Activated T-cell treated with anti-CD3 and anti-CD28 coated beads, Interleukin-2, amount 50 U/mL, for 1 hour (primary cell): ENCODE results near the gene C2CD4C.
A peak's percentile ranks its signal among the peaks of the same experiment; 100 is the strongest.
"Not testable (repeated sequence)": the region's sequence is repeated elsewhere in the genome, so short reads cannot be mapped to it uniquely, and the experiment has no call there.

Experiments used
- DNase-seq: peaks from one replicate; pipeline ENCODE4 v3.0.0-alpha.2; 2020

C2CD4C gene

GRCh38 chr19:408902-409515 is at the start of gene C2CD4C:
Gene C2CD4C, minus strand, starts transcription at chr19:409147. Its CDS starts 786 bp downstream, at chr19:408361.
- DNase-seq = peak; percentile 50

DNA sequence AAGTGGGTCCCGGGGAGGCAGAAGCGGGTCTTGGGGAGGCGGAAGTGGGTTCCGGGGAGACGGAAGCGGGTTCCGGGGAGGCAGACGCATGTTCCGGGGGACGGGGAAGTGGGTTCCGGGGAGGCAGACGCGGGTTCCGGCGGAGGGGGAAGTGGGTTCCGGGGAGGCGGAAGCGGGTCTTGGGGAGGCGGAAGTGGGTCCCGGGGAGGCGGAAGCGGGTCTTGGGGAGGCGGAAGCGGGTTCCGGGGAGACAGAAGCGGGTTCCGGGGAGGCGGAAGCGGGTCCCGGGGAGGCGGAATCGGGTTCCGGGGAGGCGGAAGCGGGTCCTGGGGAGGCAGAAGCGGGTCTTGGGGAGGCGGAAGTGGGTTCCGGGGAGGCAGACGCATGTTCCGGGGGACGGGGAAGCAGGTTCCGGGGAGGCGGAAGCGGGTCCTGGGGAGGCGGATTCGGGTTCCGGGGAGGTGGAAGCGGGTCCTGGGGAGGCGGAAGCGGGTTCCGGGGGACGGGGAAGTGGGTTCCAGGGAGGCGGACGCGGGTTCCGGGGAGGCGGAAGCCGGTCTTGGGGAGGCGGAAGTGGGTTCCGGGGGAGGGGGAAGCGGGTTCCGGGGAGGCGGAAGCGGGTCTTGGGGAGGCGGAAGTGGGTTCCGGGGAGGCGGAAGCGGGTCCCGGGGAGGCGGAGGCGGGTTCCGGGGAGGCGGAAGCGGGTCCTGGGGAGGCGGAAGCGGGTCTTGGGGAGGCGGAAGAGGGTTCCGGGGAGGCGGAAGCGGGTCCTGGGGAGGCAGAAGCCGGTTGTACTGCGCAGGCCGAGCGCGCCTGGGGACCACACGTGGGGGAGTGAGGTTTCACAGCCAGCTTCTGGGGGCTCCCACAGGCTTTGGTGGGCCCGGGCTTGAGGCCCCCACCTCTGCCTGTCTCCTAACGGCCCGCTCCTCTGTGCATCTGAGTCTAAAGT is 49.4 kb upstream of the C2CD4C start:
- no peak for DNase-seq

GRCh38 chr19:457636-458035 is 48.7 kb upstream of the C2CD4C start:
- no peak for DNase-seq

DNA sequence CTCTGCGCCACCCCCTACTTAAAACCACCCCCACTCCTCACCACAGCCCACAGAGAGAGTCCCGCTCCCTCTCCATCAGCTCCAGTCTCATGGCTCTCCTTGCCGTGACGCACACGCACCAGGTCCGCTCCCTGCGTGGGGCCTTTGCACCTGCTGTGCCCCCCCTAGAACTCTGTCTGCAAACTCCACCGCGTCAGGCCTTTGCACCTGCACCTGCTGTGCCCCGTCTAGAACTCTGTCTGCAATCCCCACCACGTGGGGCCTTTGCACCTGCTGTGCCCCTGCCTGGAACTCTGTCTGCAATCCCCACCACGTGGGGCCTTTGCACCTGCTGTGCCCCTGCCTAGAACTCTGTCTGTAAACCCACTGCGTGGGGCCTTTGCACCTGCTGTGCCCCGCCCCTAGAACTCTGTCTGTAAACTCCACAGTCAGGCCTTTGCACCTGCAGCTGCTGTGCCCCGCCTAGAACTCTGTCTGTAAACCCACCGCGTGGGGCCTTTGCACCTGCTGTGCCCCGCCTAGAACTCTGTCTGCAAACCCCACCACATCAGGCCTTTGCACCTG is 47.7 kb upstream of the C2CD4C start:
- no peak for DNase-seq

DNA sequence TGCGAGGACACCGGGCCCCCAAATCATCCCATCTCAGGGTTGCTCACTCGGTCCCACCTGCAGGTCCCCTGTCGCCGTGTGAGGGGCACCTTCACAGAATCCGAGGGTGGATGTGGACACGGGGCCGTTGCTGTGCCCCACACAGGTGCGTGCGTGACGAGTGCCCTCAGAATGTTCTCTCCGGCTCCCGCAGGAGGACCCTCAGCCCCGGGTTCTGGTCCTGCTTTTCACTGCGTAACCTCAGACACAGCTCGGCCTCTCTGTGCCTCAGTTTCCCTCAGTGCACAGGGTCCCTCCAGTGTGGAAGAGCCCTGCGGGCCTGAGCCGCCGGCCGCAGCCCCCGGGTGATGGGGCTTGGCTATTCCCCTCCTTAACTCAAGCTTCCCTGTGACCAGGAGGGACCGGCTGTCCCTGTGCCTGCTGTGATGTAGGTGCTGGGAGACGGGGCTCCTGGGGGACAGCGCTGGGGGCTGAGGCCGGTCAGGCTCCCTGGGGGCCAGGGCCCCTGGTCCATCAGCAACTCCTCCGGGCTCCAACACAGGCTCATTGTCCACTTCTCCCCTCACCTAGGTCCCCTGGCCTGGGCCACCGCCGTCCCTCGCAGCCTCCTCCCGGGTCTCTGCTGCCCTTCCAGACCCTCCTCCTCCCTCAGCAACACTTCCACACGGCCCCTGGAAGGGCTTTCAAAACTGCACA is 47.1 kb upstream of the C2CD4C start:
- no peak for DNase-seq

DNA sequence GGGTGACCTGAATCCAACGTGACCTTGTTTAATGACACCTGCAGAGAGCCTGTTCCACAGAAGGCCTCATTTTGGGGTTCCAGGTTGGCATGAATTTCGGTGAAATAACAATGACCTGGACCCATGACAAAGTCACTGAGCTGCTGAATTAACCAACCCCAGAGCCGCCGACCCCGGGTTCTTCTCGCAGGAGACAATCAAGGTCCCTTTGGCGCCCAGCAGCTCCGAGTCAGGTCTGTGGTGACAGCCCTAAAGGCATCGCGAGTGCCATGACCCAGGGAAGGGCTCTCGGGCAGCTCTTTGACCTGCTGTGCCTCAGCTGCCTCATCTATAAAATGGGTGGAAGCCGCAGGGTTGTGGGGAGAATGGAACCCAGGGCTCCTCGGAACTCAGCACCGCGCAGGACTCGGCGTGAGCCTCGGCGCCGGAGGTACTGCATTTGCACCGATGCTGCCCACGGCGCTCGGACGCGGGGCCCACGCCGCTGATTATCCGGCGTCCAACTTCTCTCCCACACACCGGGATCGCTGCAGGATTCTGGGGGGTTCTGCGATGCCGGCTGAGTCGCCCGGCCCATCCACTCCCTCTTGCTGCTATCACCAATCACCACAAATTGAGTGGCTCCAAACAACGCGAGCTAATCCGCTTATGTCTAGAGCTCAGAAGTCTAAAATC is 46.2 kb upstream of the C2CD4C start:
- no peak for DNase-seq

DNA sequence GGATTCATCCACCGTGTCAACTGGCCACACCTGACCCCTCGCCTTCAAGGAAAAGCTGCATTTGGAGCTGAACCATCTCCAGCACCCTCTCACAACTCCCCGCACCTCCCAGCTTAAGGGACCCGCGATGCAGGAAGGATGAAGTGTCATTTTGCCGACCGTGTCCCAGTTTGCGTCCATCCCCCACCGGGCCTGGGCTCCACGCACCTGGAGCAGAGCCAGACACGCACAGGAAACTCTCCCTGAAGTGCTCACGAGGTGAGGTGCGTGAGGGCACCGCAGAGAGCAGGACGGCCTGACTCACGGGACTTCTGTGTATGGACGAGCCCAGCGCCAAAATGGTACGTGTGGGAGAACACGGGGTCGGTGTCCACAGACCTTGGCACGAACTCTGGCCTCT is 44.7 kb upstream of the C2CD4C start:
- no peak for DNase-seq

DNA sequence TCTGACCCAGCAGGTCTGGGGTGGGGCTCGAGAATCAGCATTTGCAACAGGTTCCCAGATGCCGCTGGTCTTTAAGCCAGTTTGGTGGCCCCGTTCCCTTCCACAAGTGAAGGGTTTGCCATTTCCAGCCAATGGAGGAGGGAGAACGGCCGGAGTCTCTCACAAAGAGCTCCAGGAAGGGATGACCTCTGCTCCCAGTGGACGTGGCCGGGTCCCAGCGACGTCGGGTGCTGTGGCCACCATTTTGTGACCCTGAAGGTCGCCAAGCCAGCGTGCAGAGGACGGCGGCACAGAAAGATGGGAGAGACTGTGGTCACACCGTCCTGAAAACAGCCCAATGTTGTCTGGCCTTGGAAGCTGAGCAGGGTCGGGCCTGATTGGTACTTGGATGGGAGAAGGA is 43.9 kb upstream of the C2CD4C start:
- DNase-seq = no peak

DNA sequence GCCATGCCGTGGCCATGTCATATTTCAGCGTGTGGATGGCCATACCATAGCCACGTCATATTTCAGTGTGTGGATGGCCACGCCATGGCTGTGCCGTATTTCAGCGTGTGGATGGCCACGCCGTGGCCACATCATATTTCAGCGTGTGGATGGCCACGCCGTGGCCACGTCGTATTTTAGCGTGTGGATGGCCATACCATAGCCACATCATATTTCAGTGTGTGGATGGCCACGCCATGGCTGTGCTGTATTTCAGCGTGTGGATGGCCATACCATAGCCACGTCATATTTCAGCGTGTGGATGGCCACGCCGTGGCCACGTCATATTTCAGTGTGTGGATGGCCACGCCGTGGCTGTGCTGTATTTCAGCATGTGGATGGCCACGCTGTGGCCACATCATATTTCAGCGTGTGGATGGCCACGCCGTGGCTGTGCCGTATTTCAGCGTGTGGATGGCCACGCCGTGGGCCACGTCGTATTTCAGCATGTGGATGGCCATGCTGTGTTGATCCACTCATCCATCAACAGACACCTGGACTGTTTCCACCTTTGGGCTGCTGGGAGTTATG is 42.0 kb upstream of the C2CD4C start:
- not testable (repeated sequence) for DNase-seq

DNA sequence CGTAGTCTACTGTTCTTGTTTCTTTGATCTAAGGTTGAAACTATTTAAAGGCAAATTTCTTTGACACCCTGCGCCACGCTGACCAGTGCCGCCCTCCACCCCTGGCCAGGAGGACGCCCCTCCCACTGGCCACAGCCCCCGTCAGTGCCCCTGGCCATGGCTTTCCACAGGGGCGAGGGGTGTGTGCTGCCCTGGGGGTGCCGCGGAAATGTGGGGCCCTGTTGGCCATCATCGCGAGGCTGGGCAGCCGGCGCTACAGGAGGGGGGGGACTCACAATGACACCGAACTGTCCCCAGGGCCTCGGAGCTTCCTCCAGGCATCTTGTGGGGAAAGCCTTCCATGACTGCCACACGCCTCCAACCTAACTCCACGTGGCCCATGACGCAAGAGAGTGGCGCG is 41.0 kb upstream of the C2CD4C start:
- DNase-seq = no peak

DNA sequence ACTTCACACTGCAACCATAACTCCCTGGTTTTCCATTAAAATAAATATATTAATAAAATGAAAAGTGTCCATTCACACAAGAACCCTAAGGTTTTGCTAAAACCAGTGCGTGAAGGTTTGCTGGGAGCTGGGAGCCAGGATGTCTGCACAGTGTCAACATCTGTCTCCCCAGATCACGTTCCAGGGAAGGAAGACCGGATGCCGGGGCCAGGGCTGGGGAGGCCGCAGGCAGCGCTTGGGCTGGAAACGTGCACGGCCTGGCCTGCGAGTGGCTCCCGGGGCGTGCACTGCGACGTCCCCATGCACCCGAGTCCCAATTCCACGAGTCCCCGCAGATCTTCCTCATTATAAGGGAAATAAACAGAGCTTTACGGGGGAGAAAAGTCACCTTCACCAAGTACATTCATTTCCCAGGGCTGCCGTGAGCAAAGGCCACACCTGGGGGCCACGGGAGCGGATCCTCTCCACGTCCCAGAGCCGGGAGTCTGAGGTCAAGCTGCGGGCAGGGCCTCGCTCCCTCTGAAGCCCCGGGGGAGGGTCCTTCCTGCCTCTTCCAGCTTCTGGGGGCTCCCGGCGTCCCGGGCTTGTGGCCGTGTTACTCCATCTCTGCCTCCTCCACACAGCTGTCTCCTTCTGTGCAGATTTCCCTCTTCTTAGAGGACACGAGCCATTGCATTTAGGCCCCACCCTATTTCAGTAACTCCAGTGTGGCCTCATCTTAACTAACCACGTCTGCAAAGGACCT is 39.0 kb upstream of the C2CD4C start:
- DNase-seq = no peak

DNA sequence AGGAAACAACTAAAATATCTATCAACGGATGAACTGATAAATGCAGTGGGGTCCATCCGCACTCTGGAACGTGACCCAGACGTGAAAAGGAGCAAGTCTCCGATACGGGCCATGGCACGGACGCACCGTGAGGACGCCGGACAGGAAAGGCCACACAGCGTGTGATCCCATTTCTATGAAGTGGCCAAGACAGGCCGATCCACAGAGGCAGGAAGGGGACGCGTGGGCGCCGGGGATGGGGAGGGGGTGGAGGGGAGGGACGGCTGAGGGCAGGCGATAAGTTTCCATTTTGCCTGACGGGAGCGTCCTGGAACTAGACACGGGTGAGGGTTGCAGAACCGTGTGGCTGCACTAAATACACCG is 38.1 kb upstream of the C2CD4C start:
- no peak for DNase-seq

- DNase-seq = no peak
Observed at GRCh38 chr19:444677-445210, 35.8 kb upstream of the C2CD4C start.

- DNase-seq = no peak
Observed at GRCh38 chr19:443005-443404, 34.1 kb upstream of the C2CD4C start.

DNA sequence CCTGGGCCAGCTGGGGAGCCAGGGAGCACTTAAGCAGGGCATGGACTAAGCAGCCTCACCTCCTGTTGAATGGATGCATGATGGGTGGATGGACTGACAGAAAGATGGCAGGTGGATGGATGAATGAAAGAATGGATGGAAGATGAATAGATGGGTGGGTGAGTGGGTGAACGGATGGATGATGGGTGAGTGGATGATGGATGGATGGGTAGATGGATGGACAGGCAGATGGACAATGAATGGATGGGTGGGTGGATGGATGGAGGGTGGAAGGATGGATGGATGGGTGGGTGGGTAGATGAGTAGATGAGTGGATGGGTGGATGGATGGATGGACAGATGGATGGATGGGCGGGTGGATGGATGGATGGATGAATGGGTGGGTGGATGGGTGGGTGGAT is 33.1 kb upstream of the C2CD4C start:
- DNase-seq = no peak

- DNase-seq = no peak
Observed at GRCh38 chr19:441213-441836, 32.4 kb upstream of the C2CD4C start.

DNA sequence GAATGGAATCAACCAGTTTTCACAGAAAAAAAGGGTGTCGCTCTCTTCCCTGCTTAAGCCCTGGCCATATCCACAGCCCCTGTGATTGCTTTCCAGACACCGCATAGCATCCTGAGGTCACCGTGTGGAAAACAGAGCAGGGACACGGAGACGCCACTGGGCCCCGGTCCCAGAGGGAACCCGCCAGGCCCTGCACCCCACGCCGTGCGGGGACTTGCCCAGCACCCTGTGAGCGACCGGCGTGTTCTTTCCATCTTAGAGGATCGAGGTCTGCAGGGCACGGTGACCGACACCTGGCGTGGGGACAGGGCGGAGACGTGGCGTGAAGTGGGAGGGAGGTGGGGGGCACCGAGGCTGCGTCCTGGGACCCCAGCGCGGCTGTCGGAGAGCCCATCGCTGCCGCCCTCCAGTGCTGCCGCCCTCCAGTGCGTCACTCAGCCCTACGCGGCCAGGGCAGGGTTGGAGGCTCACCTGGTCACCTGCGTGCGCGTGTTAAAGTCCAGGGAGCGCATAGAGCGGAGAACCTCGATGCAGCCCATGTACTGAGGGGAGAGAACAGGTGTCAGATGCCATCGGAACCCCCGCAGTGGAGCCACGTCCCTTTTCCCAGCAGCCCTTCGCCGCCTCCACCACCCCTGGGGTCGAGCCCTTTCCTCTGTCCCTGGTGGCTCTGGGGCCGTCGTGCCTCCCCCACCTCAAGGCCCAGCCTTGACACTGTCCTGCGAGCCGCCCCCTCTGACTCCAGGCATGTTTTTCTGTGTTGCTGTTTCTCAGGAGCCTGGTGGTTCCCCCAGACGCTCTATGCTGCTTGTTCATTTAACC is 31.7 kb upstream of the C2CD4C start:
- DNase-seq = no peak

GRCh38 chr19:439167-439900 is 30.4 kb upstream of the C2CD4C start:
- no peak for DNase-seq

GRCh38 chr19:438416-438958 is 29.5 kb upstream of the C2CD4C start:
- DNase-seq = no peak
